Lower leg skin (tissue), 3 donors: ENCODE results near the gene CFDP1.

Experiments used
- POLR2A ChIP-seq, 2 donors: fragments of 450-650 bp; IDR thresholded peaks; one replicate each; pipeline ENCODE4 v1.6.1; 2016 to 2017; ENCODE audit warnings: antibody characterized with exemption in 2 of 2, mild to moderate bottlenecking in 1 of 2, moderate library complexity in 1 of 2
- TF ChIP-seq, protein P1 (sequence below), 3 donors: fragments of 450-650 bp; IDR thresholded peaks; one replicate each; pipeline ENCODE4 v1.5.1; 2016; ENCODE audit warnings: antibody characterized with exemption in 3 of 3, mild to moderate bottlenecking in 3 of 3, moderate library complexity in 2 of 3

DNA sequence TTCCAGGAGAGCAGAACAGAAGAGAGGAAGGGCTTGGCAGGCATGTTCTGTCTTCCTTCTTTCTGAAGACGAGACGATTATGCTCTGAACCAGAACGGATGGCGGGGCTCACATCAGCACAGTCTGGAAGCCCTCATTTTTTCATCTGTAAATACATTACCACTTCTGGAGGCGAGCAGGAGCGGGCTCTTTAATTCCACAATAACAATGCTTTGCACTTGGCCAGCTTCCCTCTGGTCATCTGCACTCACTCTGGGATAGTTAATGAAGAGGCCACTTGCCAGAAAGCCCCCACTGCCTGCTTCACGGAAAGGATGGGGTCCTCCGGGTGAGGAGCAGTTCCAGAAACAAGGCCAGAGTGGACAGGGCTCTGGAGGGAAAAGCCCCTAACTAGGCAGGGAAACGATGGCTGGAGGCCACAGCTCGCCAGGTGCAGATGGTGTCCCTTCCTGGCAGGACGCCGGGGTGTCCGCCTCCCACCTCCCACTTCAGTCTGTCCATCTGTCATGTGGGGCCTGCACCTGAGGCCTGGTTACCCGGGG, 168.8 kb downstream of the CFDP1 start:
- TF ChIP-seq, protein P1, sequence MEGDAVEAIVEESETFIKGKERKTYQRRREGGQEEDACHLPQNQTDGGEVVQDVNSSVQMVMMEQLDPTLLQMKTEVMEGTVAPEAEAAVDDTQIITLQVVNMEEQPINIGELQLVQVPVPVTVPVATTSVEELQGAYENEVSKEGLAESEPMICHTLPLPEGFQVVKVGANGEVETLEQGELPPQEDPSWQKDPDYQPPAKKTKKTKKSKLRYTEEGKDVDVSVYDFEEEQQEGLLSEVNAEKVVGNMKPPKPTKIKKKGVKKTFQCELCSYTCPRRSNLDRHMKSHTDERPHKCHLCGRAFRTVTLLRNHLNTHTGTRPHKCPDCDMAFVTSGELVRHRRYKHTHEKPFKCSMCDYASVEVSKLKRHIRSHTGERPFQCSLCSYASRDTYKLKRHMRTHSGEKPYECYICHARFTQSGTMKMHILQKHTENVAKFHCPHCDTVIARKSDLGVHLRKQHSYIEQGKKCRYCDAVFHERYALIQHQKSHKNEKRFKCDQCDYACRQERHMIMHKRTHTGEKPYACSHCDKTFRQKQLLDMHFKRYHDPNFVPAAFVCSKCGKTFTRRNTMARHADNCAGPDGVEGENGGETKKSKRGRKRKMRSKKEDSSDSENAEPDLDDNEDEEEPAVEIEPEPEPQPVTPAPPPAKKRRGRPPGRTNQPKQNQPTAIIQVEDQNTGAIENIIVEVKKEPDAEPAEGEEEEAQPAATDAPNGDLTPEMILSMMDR (IDR thresholded peaks at IDR 0.05), result no peak
- TF ChIP-seq POLR2A (IDR thresholded peaks at IDR 0.05), result no peak
